Panc1 (cell line): ENCODE data around the gene ARSG. TPM values are rescaled to one million over a fixed set of nuclear protein-coding genes. Genes with fewer than 3 reads are reported as not detected.

Experiments used
- ATAC-seq: fragments of 200-7000 bp; cut with Tn5 transposase; 2 replicates; pipeline ENCODE4 v1.9.1; 2020; ENCODE audit warnings: mild to moderate bottlenecking, moderate library complexity
- BruUV-seq: library from RNA; stranded (reverse); fragments of 400-500 nt; replicated peaks from 2 replicates; lab custom pipeline; 2021; lab: Mats Ljungman, UMichigan
- CTCF ChIA-PET: fragments of 300-600 bp; sonication (Branson Sonifier 250); formaldehyde crosslinking; loops from one replicate; lab custom pipeline; 2022; ENCODE audit warnings: antibody characterized with exemption; lab: Charles Lee
- POLR2A ChIA-PET: fragments of 300-600 bp; sonication (Branson Sonifier 250); formaldehyde crosslinking; loops from one replicate; lab custom pipeline; 2022; ENCODE audit warnings: antibody characterized with exemption; lab: Charles Lee
- DNase-seq: peaks from one replicate; pipeline ENCODE4 v3.0.0-alpha.2; 2010; ENCODE audit warnings: low read depth, low spot score
- H3K27ac ChIP-seq: 2 replicates; pipeline ENCODE4 v1.5.1; 2011; ENCODE audit warnings: mild to moderate bottlenecking, low read length, inconsistent platforms
- H3K27me3 ChIP-seq: fragments of 200-500 bp; sonication (Bioruptor generic); 2 replicates; pipeline ENCODE4 v1.6.0; 2014; ENCODE audit warnings: low read length, inconsistent platforms; ENCODE audit not compliant: control insufficient read depth, insufficient read depth
- H3K36me3 ChIP-seq: fragments of 200-500 bp; sonication (Bioruptor generic); 2 replicates; pipeline ENCODE4 v1.5.1; 2014; ENCODE audit warnings: inconsistent platforms, mild to moderate bottlenecking, low read length, moderate library complexity; ENCODE audit not compliant: control insufficient read depth, insufficient read depth
- H3K4me1 ChIP-seq: 2 replicates; pipeline ENCODE4 v1.5.1; 2011; ENCODE audit warnings: inconsistent platforms, mild to moderate bottlenecking, low read length, moderate library complexity; ENCODE audit not compliant: control insufficient read depth, insufficient read depth
- H3K4me3 ChIP-seq, 2 experiments: 2 replicates each; pipeline ENCODE4 v1.5.1; 2011 to 2012; ENCODE audit warnings: low read depth in 2 of 2, low read length in 2 of 2, mild to moderate bottlenecking in 2 of 2, inconsistent platforms in 1 of 2, moderate library complexity in 1 of 2
- H3K9me3 ChIP-seq: fragments of 200-500 bp; sonication (Bioruptor generic); 2 replicates; pipeline ENCODE4 v1.5.1; 2014; ENCODE audit warnings: low read depth, mild to moderate bottlenecking, inconsistent platforms, low read length, moderate library complexity; ENCODE audit not compliant: control insufficient read depth, insufficient read depth
- CTCF ChIP-seq: fragments of 450-650 bp; IDR thresholded peaks from 2 replicates; pipeline ENCODE4 v1.5.1; 2017; ENCODE audit warnings: mild to moderate bottlenecking
- POLR2AphosphoS5 ChIP-seq: IDR thresholded peaks from 2 replicates; pipeline ENCODE4 v1.6.1; 2012; ENCODE audit warnings: mild to moderate bottlenecking, low read depth, low read length, moderate library complexity
- REST ChIP-seq, 2 experiments: IDR thresholded peaks; 2 replicates each; pipeline ENCODE4 v1.6.1; 2011 to 2012; ENCODE audit warnings: low read depth in 2 of 2, control low read depth in 1 of 2, low read length in 1 of 2, mild to moderate bottlenecking in 1 of 2, moderate library complexity in 1 of 2; ENCODE audit not compliant: insufficient read depth in 1 of 2
- SIN3A ChIP-seq: IDR thresholded peaks from 2 replicates; pipeline ENCODE4 v1.6.1; 2012; ENCODE audit warnings: low read depth, mild to moderate bottlenecking, low read length, moderate library complexity, borderline replicate concordance; ENCODE audit not compliant: insufficient read depth
- TCF7L2 ChIP-seq: IDR thresholded peaks from 2 replicates; pipeline ENCODE4 v1.6.1; 2011; ENCODE audit warnings: mild to moderate bottlenecking, low read depth, low read length, inconsistent platforms
- in situ Hi-C: cut with HindIII; loops from 2 replicates; pipeline ENCODE4 v1.10.0; 2016; ENCODE audit warnings: low sequenced_read_pairs, low pct_unique_long_range_greater_than_20kb
- intact Hi-C: fragments of 100-400 bp; cut with micrococcal nuclease; formaldehyde crosslinking; loops from one replicate; pipeline ENCODE4 v1.10.0; 2022; ENCODE audit not compliant: unreplicated experiment
- total RNA-seq: library from RNA; stranded (reverse); gene quantifications from one replicate; pipeline ENCODE4 v1.2.1, GENCODE V29; 2021; ENCODE audit not compliant: unreplicated experiment

Gene ARSG
- total RNA-seq, 1 experiment from 2014 or later: 2.3 TPM

- Histone ChIP-seq H3K27me3 (no peaks in the 10 kb centered on the region), H3K36me3 (no peaks in the 10 kb centered on the region), H3K9me3 (no peaks in the 10 kb centered on the region), H3K27ac (no peak overlapping the region), H3K4me3 (no peak overlapping the region), H3K4me1 (no peaks in the 10 kb centered on the region)
- intact Hi-C loops (no loop called here), in situ Hi-C loops (no loop called here)
- BruUV-seq: no TSS peak
- CTCF ChIA-PET: no interaction called here
- POLR2A ChIA-PET: no interaction called here
- TF ChIP-seq CTCF (no peak), POLR2AphosphoS5 (no peak), SIN3A (no peak), TCF7L2 (no peak), REST (IDR thresholded peaks at IDR 0.05; ENCODE audit: insufficient read depth in 1 of 2, low read depth in 2 of 2, low read length in 1 of 2) (no peak)
- no peak for DNase-seq
- no peak for ATAC-seq
Observed at GRCh38 chr17:68326681-68327080, 35.4 kb downstream of the ARSG start.

- CTCF ChIA-PET: interaction anchor here (0.6 kb wide), 1 partner anchor 28 kb away, joined by 3 read pairs; no protein-coding TSS in a partner anchor
Observed at GRCh38 chr17:68327823-68328557, 36.7 kb downstream of the ARSG start.

More at GRCh38 chr17:68327823-68328557, 36.7 kb downstream of the ARSG start:
- intact Hi-C loops (no loop called here), in situ Hi-C loops (no loop called here)
- H3K36me3 ChIP-seq: no peaks in the 10 kb centered on the region
- H3K27me3 ChIP-seq: no peaks in the 10 kb centered on the region
- BruUV-seq: no TSS peak
- H3K4me1 ChIP-seq: no peaks in the 10 kb centered on the region
- no peak for DNase-seq
- POLR2A ChIA-PET: no interaction called here
- H3K27ac ChIP-seq: no peak overlapping the region
- no peak overlapping the region for H3K4me3 ChIP-seq
- H3K9me3 ChIP-seq: no peaks in the 10 kb centered on the region
- no peak for ATAC-seq
- no peak for TF ChIP-seq CTCF
- no peak for TF ChIP-seq REST (IDR thresholded peaks at IDR 0.05; ENCODE audit: insufficient read depth in 1 of 2, low read depth in 2 of 2, low read length in 1 of 2)
- no peak for TF ChIP-seq POLR2AphosphoS5
- TF ChIP-seq SIN3A: no peak
- TF ChIP-seq TCF7L2: no peak
